Small intestine (tissue), 7 donors: Measurements from ENCODE around the gene FAM193B. TPM values are rescaled to one million over a fixed set of nuclear protein-coding genes. Genes with fewer than 3 reads are reported as not detected.

Experiments
- DNase-seq, 2 donors: peaks; one replicate each; pipeline versions ENCODE4 v3.0.0 to v3.0.0-alpha.2; 2013
- FAIRE-seq: peaks from 2 replicates; lab custom pipeline; 2012; peaks lifted over from hg19 to GRCh38; lab: Jason Lieb, UNC
- H3K27ac ChIP-seq, 3 donors: one replicate each; pipeline ENCODE4 v1.5.1; 2013; ENCODE audit warnings: low read length in 2 of 3, mild to moderate bottlenecking in 2 of 3, control low read depth in 1 of 3, inconsistent platforms in 1 of 3, low read depth in 1 of 3, moderate library complexity in 1 of 3
- H3K27me3 ChIP-seq, 3 donors: one replicate each; pipeline ENCODE4 v1.6.1; 2013; ENCODE audit warnings: low read length in 3 of 3, inconsistent platforms in 1 of 3; ENCODE audit not compliant: control insufficient read depth in 3 of 3, insufficient read depth in 3 of 3
- H3K36me3 ChIP-seq, 3 donors: one replicate each; pipeline ENCODE4 v1.6.1; 2013; ENCODE audit warnings: low read length in 3 of 3, inconsistent platforms in 1 of 3, low read depth in 1 of 3, mild to moderate bottlenecking in 1 of 3, moderate library complexity in 1 of 3; ENCODE audit not compliant: control insufficient read depth in 3 of 3, insufficient read depth in 2 of 3
- H3K4me1 ChIP-seq, 3 donors: one replicate each; pipeline ENCODE4 v1.6.1; 2013; ENCODE audit warnings: low read length in 2 of 3, inconsistent platforms in 1 of 3, low read depth in 1 of 3, mild to moderate bottlenecking in 1 of 3, moderate library complexity in 1 of 3; ENCODE audit not compliant: control insufficient read depth in 3 of 3, insufficient read depth in 2 of 3
- H3K4me3 ChIP-seq, 3 donors: one replicate each; pipeline ENCODE4 v1.5.1; 2013; ENCODE audit warnings: low read length in 3 of 3, control low read depth in 1 of 3, inconsistent platforms in 1 of 3, low read depth in 1 of 3, mild to moderate bottlenecking in 1 of 3, moderate library complexity in 1 of 3
- H3K9me3 ChIP-seq, 2 donors: one replicate each; pipeline ENCODE4 v1.6.1; 2013; ENCODE audit warnings: low read depth in 1 of 2, low read length in 1 of 2; ENCODE audit not compliant: control insufficient read depth in 2 of 2, insufficient read depth in 1 of 2
- WGBS, 3 donors: extraction: QIAGEN DNeasy Blood & Tissue Kit; methylation state at CpG; one replicate each; pipeline ENCODE4 v1.1.7; 2013; 5-methylcytosine and 5-hydroxymethylcytosine counted together
- polyA plus RNA-seq, 4 donors: library from polyadenylated mRNA; stranded (reverse) in 3 of 4; unstranded in 1 of 4; fragments of 200-250 nt in 3 of 4; fragments of 120-200 nt in 1 of 4; gene quantifications; one replicate each; pipeline versions ENCODE4 v1.2.1 to v1.2.3, GENCODE V29; 2013
- donor health status: healthy with polysubstance abuse.
- donor health status: control.
- donor health status: control.
- donor health status: Bipolar disorder and iron deficiency.
- donor health status: healthy.

FAM193B gene
- polyA plus RNA-seq, 4 donors, result 68.7 to 336 (median 155) TPM

DNA sequence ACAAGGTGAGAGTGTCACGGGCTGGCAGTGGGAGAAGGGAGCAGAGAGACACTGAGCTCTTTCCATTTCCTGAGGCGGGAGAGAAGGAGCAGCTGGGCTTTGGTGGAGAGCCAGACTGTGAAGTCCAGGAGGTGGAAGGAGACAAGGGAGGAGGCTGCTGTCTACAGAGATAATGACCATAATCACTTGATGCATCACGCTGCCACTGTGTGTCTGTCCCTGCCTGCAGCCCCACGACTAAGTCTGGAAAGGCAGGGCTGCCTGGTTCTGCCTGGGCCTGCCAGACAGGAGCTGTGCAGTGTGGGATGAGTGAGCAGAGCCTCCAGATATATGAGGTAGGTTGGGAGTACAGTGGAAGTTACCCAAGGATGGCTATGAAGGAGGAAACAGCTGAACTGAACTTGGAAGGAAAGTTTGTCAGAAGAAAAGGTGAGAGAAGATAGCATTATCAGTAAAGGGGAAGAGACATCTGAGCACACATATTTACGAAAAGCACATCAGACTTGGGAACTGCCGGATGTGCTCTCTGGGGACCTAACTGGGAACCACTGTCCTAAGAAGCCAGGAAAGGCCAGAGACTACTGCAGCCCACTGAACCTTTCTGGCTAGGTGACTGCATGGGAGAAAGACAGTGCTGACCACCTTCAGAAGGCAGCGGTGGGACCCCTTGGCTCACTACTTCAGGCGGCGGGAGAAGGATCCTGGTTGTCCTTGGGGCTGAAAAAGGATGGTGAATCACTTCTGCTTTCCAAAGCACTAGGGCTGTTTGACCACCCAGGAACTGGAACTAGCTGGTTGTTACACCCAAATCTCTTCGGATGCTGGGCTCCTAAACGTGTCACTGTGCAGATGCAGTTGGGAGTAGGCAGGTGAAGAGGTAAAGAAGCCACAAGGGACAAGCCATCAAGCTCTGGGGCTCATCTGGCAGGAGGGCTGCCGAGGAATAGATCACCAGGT is 24.8 kb downstream of the FAM193B start:
- no peak for FAIRE-seq
- H3K36me3 ChIP-seq, result peaks cover 6 to 95% (median 24%) of the 10 kb centered on the region in 3 donors
- no peak overlapping the region for H3K27ac ChIP-seq

DNA sequence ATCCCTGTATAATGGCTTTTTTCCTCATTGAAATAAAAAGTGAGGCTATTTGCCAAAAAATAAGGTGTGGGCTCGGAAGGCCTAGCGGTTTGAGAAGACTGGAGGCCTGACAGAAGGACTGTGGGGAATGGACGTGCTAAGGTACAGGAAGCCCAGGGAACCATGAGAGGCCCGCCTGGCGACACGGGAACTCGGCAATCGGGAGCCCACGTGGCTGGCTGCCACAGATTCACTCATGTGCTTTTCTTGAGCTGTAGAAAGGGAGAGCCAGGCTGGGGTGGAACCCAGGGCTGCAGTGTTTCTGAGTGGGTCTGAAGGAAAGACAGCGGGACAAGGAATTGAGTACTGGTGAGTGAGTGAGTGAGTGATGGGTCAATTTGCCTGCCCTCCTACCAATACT is 25.7 kb downstream of the FAM193B start:
- DNase-seq (no peak), FAIRE-seq (no peak)
- Histone ChIP-seq H3K27me3 (no peaks in the 10 kb centered on the region), H3K36me3 (peaks cover 6 to 98% (median 25%) of the 10 kb centered on the region in 3 donors), H3K9me3 (no peaks in the 10 kb centered on the region), H3K27ac (no peak overlapping the region), H3K4me3 (no peak overlapping the region), H3K4me1 (no peaks in the 10 kb centered on the region)
- 89 to 94% (median 91%) methylated on average over 10 of the region's 10 CpGs for WGBS, 3 donors

More for the DNA sequence above, 24.8 kb downstream of the FAM193B start:
- Histone ChIP-seq H3K9me3 (no peaks in the 10 kb centered on the region), H3K27me3 (no peaks in the 10 kb centered on the region), H3K4me1 (no peaks in the 10 kb centered on the region), H3K4me3 (no peak overlapping the region)
- WGBS, 3 donors, result 89 to 92% (median 91%) methylated on average over 12 of the region's 12 CpGs
- no peak for DNase-seq

DNA sequence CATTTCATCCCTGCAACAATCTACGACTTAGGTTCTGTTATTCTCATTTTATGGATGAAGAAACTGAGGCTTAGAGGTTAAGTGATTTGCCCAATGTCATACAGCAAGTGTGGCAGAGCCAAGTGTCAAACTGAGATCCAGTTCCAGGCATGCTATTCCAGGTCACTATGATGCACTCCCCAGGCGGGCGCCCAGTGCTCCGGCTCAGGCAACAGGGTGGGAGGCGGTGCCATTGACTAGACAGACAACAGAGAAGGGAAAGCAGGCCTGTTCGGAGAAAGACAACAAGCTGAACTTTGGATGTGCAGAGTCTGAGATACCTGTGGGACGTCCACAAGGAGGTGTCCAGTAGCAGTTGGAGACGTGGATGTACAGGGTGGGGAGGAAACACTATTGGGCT is 26.8 kb downstream of the FAM193B start:
- WGBS, 3 donors, result 93 to 97% (median 96%) methylated on average over 8 of the region's 8 CpGs
- Histone ChIP-seq H3K36me3 (peaks cover 6 to 93% (median 29%) of the 10 kb centered on the region in 3 donors), H3K9me3 (no peaks in the 10 kb centered on the region), H3K4me3 (no peak overlapping the region), H3K27ac (no peak overlapping the region), H3K27me3 (no peaks in the 10 kb centered on the region), H3K4me1 (no peaks in the 10 kb centered on the region)
- DNase-seq (no peak), FAIRE-seq (no peak)

DNA sequence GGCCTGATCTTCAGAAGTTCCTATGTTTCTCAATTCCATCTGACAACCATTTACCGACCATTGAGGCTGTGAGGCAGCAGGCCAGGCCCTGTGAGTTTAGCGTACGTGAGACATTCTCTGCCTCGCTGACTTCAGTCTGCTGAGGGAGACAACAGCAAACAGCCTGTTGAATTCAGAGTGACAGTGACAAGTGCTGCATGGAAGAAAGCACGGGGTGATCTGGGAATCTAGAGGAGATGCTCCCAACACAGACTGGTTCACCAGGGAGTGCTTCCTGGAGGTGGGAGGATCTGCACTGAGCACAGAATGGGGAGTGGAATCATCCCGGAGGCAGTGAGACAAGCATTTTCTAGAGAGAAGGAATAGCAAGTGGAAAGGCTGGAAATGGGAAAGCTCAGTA is 27.6 kb downstream of the FAM193B start:
- H3K27me3 ChIP-seq, result no peaks in the 10 kb centered on the region
- 90 to 92% (median 90%) methylated on average over 6 of the region's 6 CpGs for WGBS, 3 donors
- peaks cover 6 to 89% (median 29%) of the 10 kb centered on the region in 3 donors for H3K36me3 ChIP-seq
- no peaks in the 10 kb centered on the region for H3K9me3 ChIP-seq
- no peak overlapping the region for H3K4me3 ChIP-seq
- DNase-seq (no peak), FAIRE-seq (no peak)
- no peak overlapping the region for H3K27ac ChIP-seq
- no peaks in the 10 kb centered on the region for H3K4me1 ChIP-seq

DNA sequence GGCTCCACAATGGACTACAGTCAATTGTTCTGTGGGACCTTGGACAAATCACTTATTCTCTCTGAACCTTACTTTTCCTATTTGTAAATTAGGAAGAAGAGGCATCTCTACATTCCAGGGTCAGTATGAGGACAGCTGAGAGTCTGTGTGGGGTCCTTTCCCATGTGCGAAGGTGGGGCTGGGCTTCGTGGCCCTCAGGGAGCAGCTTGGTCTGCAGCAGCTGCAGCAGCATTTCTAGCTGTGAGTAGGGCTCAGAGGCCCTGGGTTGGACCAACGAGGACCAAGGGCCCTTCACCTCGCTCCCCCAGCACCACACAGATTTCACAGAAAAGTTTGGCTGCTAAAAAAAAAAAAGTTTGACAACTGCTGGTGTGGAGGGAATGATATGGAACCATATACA is 28.2 kb downstream of the FAM193B start:
- H3K27ac ChIP-seq, result no peak overlapping the region
- WGBS, 3 donors, result 94 to 96% (median 95%) methylated on average over 4 of the region's 4 CpGs
- no peak overlapping the region for H3K4me3 ChIP-seq
- FAIRE-seq (no peak), DNase-seq (no peak)
- H3K4me1 ChIP-seq, result no peaks in the 10 kb centered on the region
- H3K27me3 ChIP-seq, result no peaks in the 10 kb centered on the region
- H3K9me3 ChIP-seq, result no peaks in the 10 kb centered on the region
- H3K36me3 ChIP-seq, result peaks cover 5 to 89% (median 26%) of the 10 kb centered on the region in 3 donors

DNA sequence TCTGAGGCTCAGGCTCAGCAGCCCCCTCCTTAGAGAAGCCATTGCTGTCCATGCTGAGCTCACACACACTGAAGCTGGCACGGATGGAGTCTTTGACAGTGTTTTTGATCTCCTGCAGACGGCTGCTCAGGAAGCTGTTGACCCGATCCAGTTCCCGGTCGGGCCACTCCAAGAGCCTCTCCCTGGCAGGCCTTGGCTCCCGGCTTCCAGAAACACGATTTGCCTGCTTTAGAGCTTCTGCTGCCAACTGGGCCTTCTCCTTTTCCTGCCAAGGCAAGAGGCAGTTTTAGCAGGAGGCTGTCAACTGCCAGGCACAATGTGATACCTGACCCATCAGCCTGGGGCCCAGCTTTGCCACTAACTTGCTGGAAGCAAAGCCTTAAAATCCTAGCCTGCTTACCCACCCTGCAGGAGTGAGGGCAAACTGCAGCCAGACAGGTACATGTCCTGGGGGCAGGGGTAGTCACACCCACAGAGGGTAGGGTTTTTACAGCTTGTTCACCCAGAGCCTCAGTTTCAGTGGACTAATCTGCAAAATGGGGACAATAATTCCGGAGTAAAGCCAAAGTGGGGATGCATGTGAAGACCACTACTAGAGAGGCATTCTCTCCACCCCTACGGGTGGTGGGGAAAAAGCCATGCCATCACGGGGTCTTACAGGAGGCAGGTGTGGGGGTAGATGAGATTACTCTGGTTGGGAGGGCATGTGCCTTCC is 29.3 kb downstream of the FAM193B start:
- Histone ChIP-seq H3K27me3 (no peaks in the 10 kb centered on the region), H3K27ac (no peak overlapping the region), H3K4me1 (no peaks in the 10 kb centered on the region), H3K4me3 (no peak overlapping the region), H3K36me3 (peaks cover 9 to 89% (median 29%) of the 10 kb centered on the region in 3 donors), H3K9me3 (no peaks in the 10 kb centered on the region)
- FAIRE-seq, result no peak
- WGBS, 3 donors, result 88 to 95% (median 92%) methylated on average over 10 of the region's 10 CpGs
- DNase-seq, result no peak

DNA sequence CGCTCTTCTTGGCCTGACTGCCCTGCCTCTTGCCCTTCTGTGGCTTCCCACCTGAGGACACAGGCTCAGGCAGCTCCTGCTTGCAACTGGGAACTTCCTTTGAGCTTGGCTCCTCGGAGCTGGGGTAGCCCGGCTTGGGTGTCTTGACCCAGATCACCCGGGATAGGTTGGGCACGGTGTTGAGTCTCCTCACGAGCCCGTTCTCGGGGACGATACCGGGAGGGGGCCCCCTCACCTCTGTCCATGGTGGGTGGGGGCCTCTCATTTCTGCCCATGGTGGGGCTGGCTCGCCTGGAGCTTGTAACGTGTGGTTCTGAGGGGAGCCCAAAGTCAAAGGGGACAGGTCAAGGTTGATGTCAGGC is 29.8 kb downstream of the FAM193B start:
- DNase-seq (no peak), FAIRE-seq (no peak)
- Histone ChIP-seq H3K4me3 (no peak overlapping the region), H3K4me1 (no peaks in the 10 kb centered on the region), H3K9me3 (no peaks in the 10 kb centered on the region), H3K27me3 (no peaks in the 10 kb centered on the region), H3K27ac (no peak overlapping the region), H3K36me3 (peaks cover 9 to 89% (median 26%) of the 10 kb centered on the region in 3 donors)
- WGBS, 3 donors, result 91 to 95% (median 94%) methylated on average over 12 of the region's 12 CpGs

DNA sequence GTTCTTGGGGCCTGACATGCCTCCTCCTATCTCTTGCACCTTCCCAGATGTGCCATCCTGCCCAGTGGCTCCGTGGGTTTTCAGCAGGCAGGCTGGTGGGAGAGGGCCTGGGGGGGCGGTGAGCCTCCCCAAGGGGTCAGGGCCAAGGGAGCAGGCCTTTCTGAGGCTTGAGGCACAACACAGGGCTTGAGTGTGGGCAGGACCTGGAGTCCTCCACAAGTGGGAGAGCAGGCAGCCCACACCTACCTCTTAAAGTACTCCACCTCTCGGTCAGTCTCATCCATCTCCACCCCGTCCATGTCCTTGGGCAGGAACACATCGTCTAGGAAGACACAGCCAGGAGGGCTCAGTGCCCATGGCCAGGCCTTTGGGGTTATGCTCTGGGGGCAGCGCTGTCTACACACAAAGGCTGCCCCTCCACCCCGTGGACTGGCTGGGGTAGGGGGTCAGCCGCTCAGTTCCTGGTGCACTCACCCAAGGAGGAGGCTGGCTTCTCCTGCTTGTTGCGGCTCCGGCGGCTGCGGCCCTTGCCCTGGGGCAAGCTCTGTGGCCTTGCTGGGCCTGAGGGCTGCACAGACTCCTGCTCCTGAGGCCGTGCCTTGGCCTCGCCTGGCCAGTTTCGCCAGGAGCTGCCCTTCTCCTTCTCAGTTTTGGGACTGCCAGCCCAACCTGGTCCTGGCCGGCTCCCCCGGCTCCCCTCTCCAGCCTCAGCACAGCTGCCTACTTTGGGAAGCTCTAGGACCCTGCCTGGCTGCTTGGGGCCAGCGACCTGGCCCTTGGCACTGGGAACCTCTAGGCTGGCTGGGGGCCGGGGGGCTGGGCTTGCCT is 30.4 kb downstream of the FAM193B start:
- Histone ChIP-seq H3K4me3 (no peak overlapping the region), H3K27ac (no peak overlapping the region), H3K27me3 (no peaks in the 10 kb centered on the region), H3K9me3 (no peaks in the 10 kb centered on the region), H3K36me3 (peaks cover 9 to 88% (median 25%) of the 10 kb centered on the region in 3 donors), H3K4me1 (peaks cover 0 to 3% (median 0%) of the 10 kb centered on the region in 3 donors)
- WGBS, 3 donors, result 95 to 96% (median 96%) methylated on average over 17 to 19 of the region's 19 CpGs
- DNase-seq, result no peak
- FAIRE-seq, result no peak
